GM23338 (cell line): ENCODE data around the gene ENTPD6. TPM values are rescaled to one million over a fixed set of nuclear protein-coding genes. Genes with fewer than 3 reads are reported as not detected.

ENCODE experiments used
- ATAC-seq: fragments of 200-7000 bp; cut with Tn5 transposase; 3 replicates; pipeline ENCODE4 v1.9.1; 2020
- DNase-seq: peaks from one replicate; pipeline ENCODE4 v3.0.0-alpha.2; 2015; ENCODE audit warnings: low spot score
- H2AFZ ChIP-seq: fragments of 200-600 bp; sonication (generic); 2 replicates; pipeline ENCODE4 v1.8.0; 2016; ENCODE audit warnings: antibody characterized with exemption, mild to moderate bottlenecking, moderate library complexity
- H3F3A ChIP-seq: fragments of 200-600 bp; sonication (generic); replicated peaks from 2 replicates; pipeline ENCODE4 v1.8.0; 2017; ENCODE audit warnings: antibody characterized with exemption, mixed run types, low read depth
- H3K27ac ChIP-seq: fragments of 200-600 bp; sonication (generic); 2 replicates; pipeline ENCODE4 v1.6.1; 2016; ENCODE audit warnings: low read depth
- H3K27me3 ChIP-seq: fragments of 200-600 bp; sonication (generic); 2 replicates; pipeline ENCODE4 v1.8.0; 2016; ENCODE audit warnings: mild to moderate bottlenecking, mixed run types, moderate library complexity; ENCODE audit not compliant: insufficient read depth
- H3K36me3 ChIP-seq: fragments of 200-600 bp; sonication (generic); 2 replicates; pipeline ENCODE4 v1.8.0; 2016; ENCODE audit warnings: mild to moderate bottlenecking; ENCODE audit not compliant: insufficient read depth
- H3K4me1 ChIP-seq: fragments of 200-600 bp; sonication (generic); 2 replicates; pipeline ENCODE4 v1.8.0; 2016; ENCODE audit warnings: mild to moderate bottlenecking, moderate library complexity; ENCODE audit not compliant: insufficient read depth
- H3K4me2 ChIP-seq: fragments of 200-600 bp; sonication (generic); 2 replicates; pipeline ENCODE4 v1.7.1; 2017; ENCODE audit warnings: mixed run types
- H3K4me3 ChIP-seq: fragments of 200-600 bp; sonication (generic); 2 replicates; pipeline ENCODE4 v1.6.1; 2016; ENCODE audit warnings: mixed run types
- H3K79me2 ChIP-seq: fragments of 200-600 bp; sonication (generic); replicated peaks from 2 replicates; pipeline ENCODE4 v1.8.0; 2017; ENCODE audit warnings: mild to moderate bottlenecking; ENCODE audit not compliant: insufficient read depth
- H3K9me2 ChIP-seq: fragments of 200-600 bp; sonication (generic); 2 replicates; pipeline ENCODE4 v1.8.0; 2017; ENCODE audit not compliant: insufficient read depth
- H4K20me1 ChIP-seq: fragments of 200-600 bp; sonication (generic); replicated peaks from 2 replicates; pipeline ENCODE4 v1.8.0; 2017; ENCODE audit warnings: mild to moderate bottlenecking; ENCODE audit not compliant: insufficient read depth
- H3K27ac Mint-ChIP-seq: 2 replicates; pipeline ENCODE4 v1.8.0; 2020; ENCODE audit warnings: inconsistent platforms, mild to moderate bottlenecking, moderate library complexity, mixed read lengths
- H3K27me3 Mint-ChIP-seq: 3 replicates; pipeline ENCODE4 v1.8.0; 2022; ENCODE audit warnings: low read depth, mild to moderate bottlenecking, moderate library complexity, mixed read lengths, inconsistent platforms; ENCODE audit not compliant: insufficient read depth, poor library complexity
- H3K36me3 Mint-ChIP-seq: 3 replicates; pipeline ENCODE4 v1.8.0; 2021; ENCODE audit warnings: low read depth, mild to moderate bottlenecking, inconsistent platforms, moderate library complexity, mixed read lengths
- H3K4me1 Mint-ChIP-seq: 3 replicates; pipeline ENCODE4 v1.8.0; 2020; ENCODE audit warnings: mild to moderate bottlenecking, inconsistent platforms, mixed read lengths
- H3K4me3 Mint-ChIP-seq: 3 replicates; pipeline ENCODE4 v1.8.0; 2021; ENCODE audit warnings: moderate library complexity, mild to moderate bottlenecking, inconsistent platforms, mixed read lengths
- H3K9me3 Mint-ChIP-seq: 3 replicates; pipeline ENCODE4 v1.8.0; 2020; ENCODE audit warnings: moderate library complexity, mild to moderate bottlenecking, inconsistent platforms, mixed read lengths
- CREB1 ChIP-seq: fragments of 250-450 bp; sonication (Bioruptor Pico); IDR thresholded peaks from 2 replicates; pipeline ENCODE4 v1.5.0; 2020; ENCODE audit warnings: low read depth, mild to moderate bottlenecking, moderate library complexity
- ETS1 ChIP-seq: IDR thresholded peaks from 2 replicates; pipeline ENCODE4 v1.6.1; 2016; ENCODE audit warnings: antibody characterized with exemption
- EZH2 ChIP-seq: fragments of 200-600 bp; sonication (generic); IDR thresholded peaks from one replicate; pipeline ENCODE4 v1.8.0; 2017; ENCODE audit warnings: antibody characterized with exemption, mild to moderate bottlenecking, low read depth; ENCODE audit not compliant: unreplicated experiment
- EZH2phosphoT487 ChIP-seq: fragments of 200-600 bp; sonication (generic); IDR thresholded peaks from one replicate; pipeline ENCODE4 v1.8.1; 2018; ENCODE audit warnings: antibody characterized with exemption; ENCODE audit not compliant: unreplicated experiment
- JUNB ChIP-seq: IDR thresholded peaks from one replicate; pipeline ENCODE4 v1.6.1; 2016; ENCODE audit warnings: antibody characterized with exemption; ENCODE audit not compliant: unreplicated experiment
- NANOG ChIP-seq: IDR thresholded peaks from 2 replicates; pipeline ENCODE4 v1.6.1; 2016; ENCODE audit warnings: antibody characterized with exemption, borderline replicate concordance
- POLR2AphosphoS5 ChIP-seq: IDR thresholded peaks from 2 replicates; pipeline ENCODE4 v1.6.1; 2016; ENCODE audit warnings: antibody characterized with exemption, low read depth
- REST ChIP-seq: IDR thresholded peaks from one replicate; pipeline ENCODE4 v1.6.1; 2018; ENCODE audit warnings: antibody characterized with exemption; ENCODE audit not compliant: unreplicated experiment
- STAT1 ChIP-seq: IDR thresholded peaks from one replicate; pipeline ENCODE4 v1.6.1; 2016; ENCODE audit warnings: antibody characterized with exemption; ENCODE audit not compliant: unreplicated experiment
- ZNF114 ChIP-seq: fragments of 250-450 bp; sonication (Bioruptor Pico); IDR thresholded peaks from 2 replicates; pipeline ENCODE4 v1.5.0; 2020; ENCODE audit warnings: mild to moderate bottlenecking, moderate library complexity
- ZNF331 ChIP-seq: fragments of 250-450 bp; sonication (Bioruptor Pico); IDR thresholded peaks from 2 replicates; pipeline ENCODE4 v1.5.0; 2020; ENCODE audit warnings: low read depth, mild to moderate bottlenecking, moderate library complexity
- polyA plus RNA-seq: library from polyadenylated mRNA; unstranded; fragments of >200 nt; fragmentation: Nextera tagmentation; extraction: Ambion mirVana; gene quantifications from 2 replicates; pipeline ENCODE4 v1.2.1, GENCODE V29; 2016
- total RNA-seq: library from RNA; depleted of rRNA; stranded (reverse); fragments of >200 nt; shearing (Covaris generic); gene quantifications from 2 replicates; pipeline ENCODE4 v1.2.3, GENCODE V29; 2014
- TF ChIP-seq, protein P1 (sequence below), 2 experiments: fragments of 200-600 bp in 1 of 2; sonication (generic) in 1 of 2; conservative IDR thresholded peaks; 2 replicates each; pipeline versions ENCODE4 v1.5.1 to v1.6.1; 2016 to 2017; ENCODE audit warnings: antibody characterized with exemption in 2 of 2, low read depth in 2 of 2, mild to moderate bottlenecking in 2 of 2, moderate library complexity in 1 of 2

ENTPD6 gene
- total and polyA plus RNA-seq, 2 experiments from 2014 or later, result 19.3 to 45.9 TPM

- TF ChIP-seq REST, result no peak
Measured at GRCh38 chr20:25223765-25224720, 28.5 kb downstream of the ENTPD6 start (continued).

DNA sequence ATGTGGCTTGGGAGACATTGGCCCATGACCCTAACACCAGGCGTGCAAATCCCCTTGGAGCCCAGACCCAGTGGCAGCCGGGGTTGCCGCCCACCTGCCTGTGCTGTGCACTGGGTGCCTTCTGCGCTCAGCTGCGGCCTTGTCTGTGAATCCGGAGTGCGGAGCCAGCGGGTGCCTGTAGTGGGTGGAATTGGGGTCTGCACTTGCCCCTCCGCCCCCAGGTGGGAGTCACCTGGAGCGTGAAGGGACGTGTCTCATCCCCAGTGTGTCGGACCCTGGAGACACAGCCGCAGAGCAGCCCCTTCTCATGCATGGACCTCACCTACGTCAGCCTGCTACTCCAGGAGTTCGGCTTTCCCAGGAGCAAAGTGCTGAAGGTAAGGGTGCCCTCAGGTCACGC, 29.4 kb downstream of the ENTPD6 start:
- Histone ChIP-seq H3K4me1 (no peaks in the 10 kb centered on the region), H3K4me3 (no peak overlapping the region), H2AFZ (no peak overlapping the region), H3K27ac (no peak overlapping the region), H4K20me1 (no peaks in the 10 kb centered on the region), H3K9me2 (no peaks in the 10 kb centered on the region), H3K79me2 (no peaks in the 10 kb centered on the region), H3K4me2 (no peak overlapping the region), H3F3A (no peaks in the 10 kb centered on the region), H3K36me3 (no peaks in the 10 kb centered on the region), H3K27me3 (no peaks in the 10 kb centered on the region)
- Mint-ChIP-seq H3K27ac (no peak overlapping the region), H3K4me3 (no peak overlapping the region), H3K4me1 (peaks cover 7% of the 10 kb centered on the region), H3K36me3 (no peaks in the 10 kb centered on the region; the same call in 1 of the 3 replicates), H3K27me3 (peaks cover 4% of the 10 kb centered on the region), H3K9me3 (no peaks in the 10 kb centered on the region)
- no peak for ATAC-seq
- no peak for TF ChIP-seq ZNF331
- no peak for DNase-seq

- H3K27me3 Mint-ChIP-seq, result peaks cover 4% of the 10 kb centered on the region
- H3K79me2 ChIP-seq, result no peaks in the 10 kb centered on the region
- ATAC-seq (no peak), DNase-seq (no peak)
- no peak overlapping the region for H3K4me3 Mint-ChIP-seq
- H3F3A ChIP-seq, result no peaks in the 10 kb centered on the region
- H3K4me2 ChIP-seq, result no peak overlapping the region
- no peak overlapping the region for H2AFZ ChIP-seq
- H3K4me1 ChIP-seq, result no peaks in the 10 kb centered on the region
- no peaks in the 10 kb centered on the region for H3K36me3 ChIP-seq
- H3K27ac Mint-ChIP-seq, result no peak overlapping the region; the same call in 1 of the 2 replicates
- no peak overlapping the region for H3K27ac ChIP-seq
- no peaks in the 10 kb centered on the region for H4K20me1 ChIP-seq
- no peaks in the 10 kb centered on the region for H3K9me3 Mint-ChIP-seq
- no peaks in the 10 kb centered on the region for H3K9me2 ChIP-seq
- H3K4me3 ChIP-seq, result no peak overlapping the region
- H3K36me3 Mint-ChIP-seq, result no peaks in the 10 kb centered on the region; the same call in 2 of the 3 replicates
- H3K27me3 ChIP-seq, result no peaks in the 10 kb centered on the region
- H3K4me1 Mint-ChIP-seq, result peaks cover 7% of the 10 kb centered on the region
- TF ChIP-seq ZNF331 (no peak), ETS1 (no peak), NANOG (no peak), JUNB (no peak), STAT1 (no peak), ZNF114 (CRISPR knock-in tag) (no peak), EZH2 (no peak), CREB1 (CRISPR knock-in tag) (no peak), EZH2phosphoT487 (no peak), POLR2AphosphoS5 (no peak)
- TF ChIP-seq, protein P1, sequence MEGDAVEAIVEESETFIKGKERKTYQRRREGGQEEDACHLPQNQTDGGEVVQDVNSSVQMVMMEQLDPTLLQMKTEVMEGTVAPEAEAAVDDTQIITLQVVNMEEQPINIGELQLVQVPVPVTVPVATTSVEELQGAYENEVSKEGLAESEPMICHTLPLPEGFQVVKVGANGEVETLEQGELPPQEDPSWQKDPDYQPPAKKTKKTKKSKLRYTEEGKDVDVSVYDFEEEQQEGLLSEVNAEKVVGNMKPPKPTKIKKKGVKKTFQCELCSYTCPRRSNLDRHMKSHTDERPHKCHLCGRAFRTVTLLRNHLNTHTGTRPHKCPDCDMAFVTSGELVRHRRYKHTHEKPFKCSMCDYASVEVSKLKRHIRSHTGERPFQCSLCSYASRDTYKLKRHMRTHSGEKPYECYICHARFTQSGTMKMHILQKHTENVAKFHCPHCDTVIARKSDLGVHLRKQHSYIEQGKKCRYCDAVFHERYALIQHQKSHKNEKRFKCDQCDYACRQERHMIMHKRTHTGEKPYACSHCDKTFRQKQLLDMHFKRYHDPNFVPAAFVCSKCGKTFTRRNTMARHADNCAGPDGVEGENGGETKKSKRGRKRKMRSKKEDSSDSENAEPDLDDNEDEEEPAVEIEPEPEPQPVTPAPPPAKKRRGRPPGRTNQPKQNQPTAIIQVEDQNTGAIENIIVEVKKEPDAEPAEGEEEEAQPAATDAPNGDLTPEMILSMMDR (conservative IDR thresholded peaks at IDR 0.05; ENCODE audit: low read depth in 2 of 2), result no peak
Measured at GRCh38 chr20:25225642-25226432, 30.3 kb downstream of the ENTPD6 start.
